ENCODE data around the gene DNER. TPM values are rescaled to one million over a fixed set of nuclear protein-coding genes. Genes with fewer than 3 reads are reported as not detected.

Gene DNER
- total RNA-seq, 3 donors from 2014 or later: 0.55 to 8.4 (median 0.99) TPM

DNA sequence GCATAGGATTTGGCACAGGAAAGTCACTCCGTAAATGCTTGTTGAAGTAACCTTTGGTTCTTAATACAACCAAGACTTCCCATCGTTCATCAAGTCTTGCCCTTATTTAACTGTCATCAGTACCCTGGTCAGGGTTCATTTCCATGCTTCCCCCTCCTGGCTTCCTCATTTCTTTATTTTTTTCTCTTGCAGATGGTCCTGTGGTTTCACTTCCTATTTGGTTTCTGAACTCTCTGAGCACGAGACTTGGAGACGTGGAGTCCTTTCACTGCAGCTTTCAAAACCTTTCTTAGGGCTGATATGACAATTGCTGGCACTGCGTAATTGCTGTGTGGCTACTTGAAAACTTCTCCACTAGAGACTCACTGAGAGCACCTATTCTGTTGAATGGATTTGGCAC, 383.4 kb downstream of the DNER start:
- intact Hi-C loops (cut with DNase I, micrococcal nuclease): no loop called here
- DNase-seq: peak in 1 of 3 donors; percentile 14
- peak; percentile 45 for ATAC-seq
- Histone ChIP-seq H3K4me3 (no peak overlapping the region), H3K9me3 (no peaks in the 10 kb centered on the region), H3K36me3 (ENCODE audit: low read depth) (no peaks in the 10 kb centered on the region), H3K4me1 (ENCODE audit: low read depth) (no peaks in the 10 kb centered on the region)
- TF ChIP-seq, protein P1, sequence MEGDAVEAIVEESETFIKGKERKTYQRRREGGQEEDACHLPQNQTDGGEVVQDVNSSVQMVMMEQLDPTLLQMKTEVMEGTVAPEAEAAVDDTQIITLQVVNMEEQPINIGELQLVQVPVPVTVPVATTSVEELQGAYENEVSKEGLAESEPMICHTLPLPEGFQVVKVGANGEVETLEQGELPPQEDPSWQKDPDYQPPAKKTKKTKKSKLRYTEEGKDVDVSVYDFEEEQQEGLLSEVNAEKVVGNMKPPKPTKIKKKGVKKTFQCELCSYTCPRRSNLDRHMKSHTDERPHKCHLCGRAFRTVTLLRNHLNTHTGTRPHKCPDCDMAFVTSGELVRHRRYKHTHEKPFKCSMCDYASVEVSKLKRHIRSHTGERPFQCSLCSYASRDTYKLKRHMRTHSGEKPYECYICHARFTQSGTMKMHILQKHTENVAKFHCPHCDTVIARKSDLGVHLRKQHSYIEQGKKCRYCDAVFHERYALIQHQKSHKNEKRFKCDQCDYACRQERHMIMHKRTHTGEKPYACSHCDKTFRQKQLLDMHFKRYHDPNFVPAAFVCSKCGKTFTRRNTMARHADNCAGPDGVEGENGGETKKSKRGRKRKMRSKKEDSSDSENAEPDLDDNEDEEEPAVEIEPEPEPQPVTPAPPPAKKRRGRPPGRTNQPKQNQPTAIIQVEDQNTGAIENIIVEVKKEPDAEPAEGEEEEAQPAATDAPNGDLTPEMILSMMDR (IDR thresholded peaks at IDR 0.05): no peak

DNA sequence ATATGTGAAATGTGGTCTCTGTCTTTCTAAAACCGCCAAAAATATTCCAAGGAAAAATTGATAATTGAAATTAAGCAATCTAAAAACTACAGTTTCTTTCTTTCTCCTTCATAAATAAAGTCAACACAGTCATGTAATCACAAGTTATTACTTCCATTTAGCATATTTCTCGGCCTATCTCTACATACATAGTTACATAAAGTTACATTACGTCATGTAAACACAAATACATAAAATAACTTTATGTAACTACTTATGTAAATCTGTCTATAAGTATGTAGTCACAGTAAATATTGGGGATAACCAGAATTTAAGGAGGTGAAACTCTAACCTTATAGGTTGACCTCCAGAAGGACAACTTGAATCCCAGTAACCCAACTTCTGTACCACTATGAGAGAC, 394.8 kb downstream of the DNER start:
- DNase-seq: no peak
- Histone ChIP-seq H3K4me3 (no peak overlapping the region), H3K4me1 (ENCODE audit: low read depth) (no peaks in the 10 kb centered on the region), H3K36me3 (ENCODE audit: low read depth) (no peaks in the 10 kb centered on the region), H3K9me3 (no peaks in the 10 kb centered on the region)
- ATAC-seq: no peak
- intact Hi-C loops (cut with DNase I, micrococcal nuclease): no loop called here
- TF ChIP-seq, protein P1 (IDR thresholded peaks at IDR 0.05): no peak

DNA sequence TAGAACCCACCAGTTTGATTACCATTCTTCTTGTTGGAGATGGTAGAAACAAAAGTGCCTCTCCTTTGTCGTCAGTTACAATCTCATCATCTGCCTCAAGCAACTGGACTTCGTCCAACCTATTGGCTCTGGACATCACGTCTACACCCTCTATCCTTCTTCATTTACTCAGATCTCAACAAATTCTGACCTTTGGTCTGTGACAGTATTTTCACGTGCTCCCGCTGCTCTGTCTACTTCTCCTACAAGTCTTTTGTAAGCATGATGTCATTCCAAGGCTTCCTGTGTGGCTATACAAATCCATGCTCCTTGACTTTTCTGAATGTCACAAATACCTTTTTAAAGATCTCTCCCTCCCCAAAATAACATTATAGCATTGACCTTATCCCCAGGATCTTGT, 400.2 kb downstream of the DNER start:
- no peak overlapping the region for H3K4me3 ChIP-seq
- no peaks in the 10 kb centered on the region for H3K36me3 ChIP-seq (ENCODE audit: low read depth)
- no peak for ATAC-seq
- intact Hi-C loops (cut with DNase I, micrococcal nuclease): no loop called here
- H3K4me1 ChIP-seq (ENCODE audit: low read depth): no peaks in the 10 kb centered on the region
- DNase-seq: no peak
- TF ChIP-seq, protein P1 (IDR thresholded peaks at IDR 0.05): no peak
- H3K9me3 ChIP-seq: no peaks in the 10 kb centered on the region

DNA sequence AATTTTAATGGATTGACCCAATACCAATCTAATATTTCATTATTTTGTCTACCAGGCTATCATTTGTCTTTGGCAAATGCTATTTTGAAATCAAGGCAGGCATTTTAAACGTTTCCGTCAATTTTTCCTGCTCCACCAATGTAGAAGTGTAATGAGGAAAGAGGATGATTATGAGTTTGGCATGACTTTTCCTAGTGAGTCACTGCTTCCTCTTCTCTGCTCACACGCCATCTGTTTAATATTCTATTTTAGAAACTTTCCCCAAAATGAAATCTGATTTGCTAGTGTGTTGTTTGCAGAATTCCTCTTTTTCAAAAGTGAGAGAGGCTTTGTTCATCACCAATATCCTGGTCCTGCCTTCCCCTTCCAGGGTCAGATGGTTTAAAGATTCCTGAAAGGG, 400.8 kb downstream of the DNER start:
- ATAC-seq (no peak), DNase-seq (no peak)
- no peaks in the 10 kb centered on the region for H3K36me3 ChIP-seq (ENCODE audit: low read depth)

More for the DNA sequence above, 400.8 kb downstream of the DNER start:
- no peak overlapping the region for H3K4me3 ChIP-seq
- H3K9me3 ChIP-seq: no peaks in the 10 kb centered on the region
- TF ChIP-seq, protein P1 (IDR thresholded peaks at IDR 0.05): no peak
- H3K4me1 ChIP-seq (ENCODE audit: low read depth): no peaks in the 10 kb centered on the region
- intact Hi-C loops (cut with DNase I, micrococcal nuclease): no loop called here

Other genes with a start within 250 kb of the DNER start
- 100 to 1,000 TPM; 196 to 240 (median 202) TPM for gene TRIP12, start 207.5 kb upstream of the DNER start, total RNA-seq
- 1 to 10 TPM; 1.6 to 2.4 (median 2.1) TPM for gene FBXO36, start 207.9 kb upstream of the DNER start, total RNA-seq